T-helper 17 cell (primary cell): Measurements from ENCODE around the gene ACAD8. TPM values are rescaled to one million over a fixed set of nuclear protein-coding genes. Genes with fewer than 3 reads are reported as not detected.

Experiments used
- ATAC-seq: fragments of 150-1000 bp; cut with Tn5 transposase; 2 replicates; pipeline ENCODE4 v1.10.0; 2021; ENCODE audit warnings: mild to moderate bottlenecking, moderate library complexity
- DNase-seq, 3 donors: peaks; one replicate each; pipeline versions ENCODE4 v3.0.0 to v3.0.0-alpha.2; 2020 to 2021
- H3K9me3 ChIP-seq: one replicate; pipeline ENCODE4 v1.7.0; 2013; ENCODE audit warnings: low read length, mild to moderate bottlenecking; ENCODE audit not compliant: control insufficient read depth, poor library complexity, severe bottlenecking
- H3K27ac Mint-ChIP-seq: one replicate; pipeline ENCODE4 v1.8.0; 2022; ENCODE audit warnings: mild to moderate bottlenecking, moderate library complexity, mixed read lengths
- H3K27me3 Mint-ChIP-seq: one replicate; pipeline ENCODE4 v1.8.0; 2022; ENCODE audit warnings: mixed read lengths
- H3K36me3 Mint-ChIP-seq: one replicate; pipeline ENCODE4 v1.8.0; 2022; ENCODE audit warnings: low read depth, mixed read lengths
- H3K4me1 Mint-ChIP-seq: one replicate; pipeline ENCODE4 v1.8.0; 2022; ENCODE audit warnings: mild to moderate bottlenecking, mixed read lengths
- H3K4me3 Mint-ChIP-seq: one replicate; pipeline ENCODE4 v1.8.0; 2022; ENCODE audit warnings: mild to moderate bottlenecking, moderate library complexity, mixed read lengths
- total RNA-seq, 4 donors: library from RNA in 2 of 4; stranded (reverse) in 2 of 4; gene quantifications; one replicate each; pipeline ENCODE4 v1.2.3 and lab custom pipeline; 2022 to 2026

ACAD8 gene
- total RNA-seq, 2 donors from 2014 or later: 20.3 to 23.6 TPM

- Mint-ChIP-seq H3K4me1 (peaks cover 7% of the 10 kb centered on the region), H3K4me3 (no peak overlapping the region), H3K27me3 (no peaks in the 10 kb centered on the region), H3K27ac (no peak overlapping the region), H3K36me3 (no peaks in the 10 kb centered on the region)
- DNase-seq (no peak), ATAC-seq (no peak)
- no peaks in the 10 kb centered on the region for H3K9me3 ChIP-seq
These were observed 37.8 kb downstream of the ACAD8 start for GRCh38 chr11:134291196-134291595.

DNA sequence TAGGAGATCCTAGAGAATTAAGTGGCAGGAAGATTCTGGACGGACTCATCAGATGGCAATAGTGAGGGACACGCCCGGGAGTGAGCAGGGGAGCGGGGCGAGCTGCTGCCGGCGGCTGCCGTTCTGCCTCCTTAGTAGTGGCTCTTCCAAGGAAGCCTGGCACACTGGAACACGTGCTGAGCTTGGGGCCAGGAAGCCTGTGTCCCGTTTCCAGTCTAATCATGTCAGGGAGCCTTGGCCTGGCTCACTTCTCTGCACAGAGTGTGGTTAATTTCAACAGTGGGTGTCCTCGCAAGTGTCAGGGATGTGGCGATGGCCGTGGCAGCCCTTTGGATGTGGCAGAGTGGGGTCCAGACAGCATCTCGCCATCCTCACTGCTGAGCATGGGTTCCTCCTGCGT lies 39.3 kb downstream of the ACAD8 start:
- H3K4me3 Mint-ChIP-seq: no peak overlapping the region

GRCh38 chr11:134293119-134294113 lies 40.0 kb downstream of the ACAD8 start:
- Mint-ChIP-seq H3K27ac (peak overlapping the region; percentile 60), H3K27me3 (no peaks in the 10 kb centered on the region), H3K36me3 (no peaks in the 10 kb centered on the region), H3K4me3 (no peak overlapping the region), H3K4me1 (peaks cover 7% of the 10 kb centered on the region)
- no peak for DNase-seq
- ATAC-seq: no peak
- H3K9me3 ChIP-seq: no peaks in the 10 kb centered on the region

More for the DNA sequence above, 39.3 kb downstream of the ACAD8 start:
- H3K36me3 Mint-ChIP-seq: no peaks in the 10 kb centered on the region
- no peaks in the 10 kb centered on the region for H3K27me3 Mint-ChIP-seq
- no peak overlapping the region for H3K27ac Mint-ChIP-seq
- ATAC-seq: no peak
- H3K9me3 ChIP-seq: no peaks in the 10 kb centered on the region
- H3K4me1 Mint-ChIP-seq: peaks cover 7% of the 10 kb centered on the region
- DNase-seq: no peak

GRCh38 chr11:134294664-134295063 lies 41.3 kb downstream of the ACAD8 start:
- no peak overlapping the region for H3K4me3 Mint-ChIP-seq
- DNase-seq: no peak
- no peak for ATAC-seq
- H3K27ac Mint-ChIP-seq: peak overlapping the region; percentile 60
- no peaks in the 10 kb centered on the region for H3K27me3 Mint-ChIP-seq
- H3K4me1 Mint-ChIP-seq: peaks cover 4% of the 10 kb centered on the region
- no peaks in the 10 kb centered on the region for H3K9me3 ChIP-seq
- H3K36me3 Mint-ChIP-seq: no peaks in the 10 kb centered on the region

DNA sequence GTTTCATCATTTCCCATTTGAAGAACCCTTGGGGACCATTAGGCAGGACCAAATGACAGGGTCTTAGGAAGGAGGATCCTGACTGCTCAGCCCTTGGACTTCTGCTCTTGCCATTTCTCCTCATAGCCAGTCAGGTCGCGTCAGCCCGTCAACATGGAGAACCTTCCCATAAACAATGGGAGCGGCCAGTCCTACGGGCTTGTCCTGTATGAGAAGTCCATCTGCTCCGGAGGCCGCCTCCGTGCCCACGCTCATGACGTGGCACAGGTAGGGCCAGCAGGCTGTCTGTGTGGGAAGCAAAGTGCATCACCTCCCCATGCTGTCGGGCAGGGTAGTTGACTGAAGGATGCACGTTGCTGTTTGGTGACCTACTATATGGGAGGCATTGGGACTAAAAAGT lies 58.9 kb downstream of the ACAD8 start:
- Mint-ChIP-seq H3K27me3 (no peaks in the 10 kb centered on the region), H3K27ac (no peak overlapping the region), H3K4me3 (no peak overlapping the region), H3K36me3 (no peaks in the 10 kb centered on the region), H3K4me1 (no peaks in the 10 kb centered on the region)
- ATAC-seq (no peak), DNase-seq (no peak)
- H3K9me3 ChIP-seq: no peaks in the 10 kb centered on the region

DNA sequence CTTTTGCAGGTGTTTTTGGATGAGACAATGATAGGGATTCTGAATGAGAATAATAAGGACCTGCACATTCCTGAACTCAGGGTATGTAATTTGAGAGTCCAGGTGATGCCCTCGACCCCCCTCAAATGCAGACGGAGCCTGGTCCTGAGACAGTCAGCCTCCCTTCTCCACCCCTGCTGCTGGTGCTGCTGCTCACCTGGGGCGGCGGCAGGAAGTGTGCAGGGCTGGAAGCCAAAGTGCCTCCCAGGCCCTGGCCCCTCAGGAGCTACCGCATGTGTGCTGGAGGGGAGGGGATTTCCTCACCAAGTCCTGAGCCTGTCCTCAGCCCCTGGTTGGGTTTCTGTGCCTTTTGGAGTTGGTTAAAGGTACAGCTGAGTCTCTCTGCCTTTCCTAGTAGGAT lies 59.4 kb downstream of the ACAD8 start:
- no peaks in the 10 kb centered on the region for H3K36me3 Mint-ChIP-seq

GRCh38 chr11:134313379-134313778 lies 60.0 kb downstream of the ACAD8 start:
- no peak for DNase-seq
- no peak for ATAC-seq
- Mint-ChIP-seq H3K27ac (no peak overlapping the region), H3K27me3 (no peaks in the 10 kb centered on the region), H3K36me3 (no peaks in the 10 kb centered on the region), H3K4me1 (no peaks in the 10 kb centered on the region), H3K4me3 (no peak overlapping the region)
- no peaks in the 10 kb centered on the region for H3K9me3 ChIP-seq

More for the DNA sequence above, 59.4 kb downstream of the ACAD8 start:
- DNase-seq: no peak
- no peak for ATAC-seq
- no peaks in the 10 kb centered on the region for H3K27me3 Mint-ChIP-seq
- H3K9me3 ChIP-seq: no peaks in the 10 kb centered on the region
- no peaks in the 10 kb centered on the region for H3K4me1 Mint-ChIP-seq
- no peak overlapping the region for H3K27ac Mint-ChIP-seq
- no peak overlapping the region for H3K4me3 Mint-ChIP-seq

- no peak overlapping the region for H3K27ac Mint-ChIP-seq
- no peak for ATAC-seq
These were observed 60.6 kb downstream of the ACAD8 start for GRCh38 chr11:134313821-134314607.

More at GRCh38 chr11:134313821-134314607, 60.6 kb downstream of the ACAD8 start:
- no peaks in the 10 kb centered on the region for H3K9me3 ChIP-seq
- DNase-seq: no peak
- Mint-ChIP-seq H3K36me3 (no peaks in the 10 kb centered on the region), H3K4me3 (no peak overlapping the region), H3K4me1 (no peaks in the 10 kb centered on the region), H3K27me3 (no peaks in the 10 kb centered on the region)

Other genes with a start within 250 kb of the ACAD8 start
- gene JAM3, start 184.5 kb upstream of the ACAD8 start, total RNA-seq: 10 to 100 TPM; 12.5 to 37.4 TPM
- gene NCAPD3, start 29.6 kb upstream of the ACAD8 start, total RNA-seq: 10 to 100 TPM; 26.8 to 31.4 TPM
- 10 to 100 TPM; 49.9 to 51.1 TPM for gene VPS26B, start 28.9 kb upstream of the ACAD8 start, total RNA-seq
- 10 to 100 TPM; 32.9 to 36.5 TPM for gene THYN1, start 216 bp upstream of the ACAD8 start, total RNA-seq
- 1 to 10 TPM; 2.0 to 2.2 TPM for gene GLB1L3, start 22.8 kb downstream of the ACAD8 start, total RNA-seq
- gene GLB1L2, start 78.4 kb downstream of the ACAD8 start, total RNA-seq: under 1 TPM; 0.37 to 0.73 TPM
- gene B3GAT1, start 158.7 kb downstream of the ACAD8 start, total RNA-seq: under 1 TPM; 0.17 to 0.18 TPM